Posterior cingulate gyrus (tissue), 11 donors: Measurements from ENCODE around the gene EVA1A.

Source experiments
- DNase-seq, 10 donors: peaks; one replicate each; pipeline versions ENCODE4 v3.0.0 to v3.0.0-alpha.2; 2020 to 2021; ENCODE audit warnings: mixed read lengths in 3 of 10
- intact Hi-C: fragments of 100-400 bp; cut with DNase I; formaldehyde crosslinking; loops from one replicate; pipeline ENCODE4 v1.15.1; 2023

EVA1A gene

GRCh38 chr2:75522543-75523312, 38.0 kb downstream of the EVA1A start:
- DNase-seq = no peak
- intact Hi-C loops = no loop called here

GRCh38 chr2:75521225-75521872, 39.4 kb downstream of the EVA1A start:
- DNase-seq = no peak

GRCh38 chr2:75519843-75520242, 40.9 kb downstream of the EVA1A start:
- intact Hi-C loops = no loop called here
- no peak for DNase-seq

More at GRCh38 chr2:75521225-75521872, 39.4 kb downstream of the EVA1A start:
- intact Hi-C loops = no loop called here

- no peak for DNase-seq
- intact Hi-C loops = no loop called here
Observed at GRCh38 chr2:75518638-75519465, 41.9 kb downstream of the EVA1A start.

- no peak for DNase-seq
- intact Hi-C loops = no loop called here
Observed at GRCh38 chr2:75517547-75518230, 43.0 kb downstream of the EVA1A start.

- DNase-seq = no peak
- intact Hi-C loops = no loop called here
Observed at GRCh38 chr2:75516378-75517360, 44.1 kb downstream of the EVA1A start.

- DNase-seq = no peak
- intact Hi-C loops = no loop called here
Observed at GRCh38 chr2:75515584-75516368, 45.0 kb downstream of the EVA1A start.

GRCh38 chr2:75513616-75514170, 47.0 kb downstream of the EVA1A start:
- intact Hi-C loops = no loop called here
- no peak for DNase-seq

- intact Hi-C loops = no loop called here
- DNase-seq = no peak
Observed at GRCh38 chr2:75512455-75513212, 48.1 kb downstream of the EVA1A start.

GRCh38 chr2:75506101-75506697, 54.5 kb downstream of the EVA1A start:
- no peak for DNase-seq
- intact Hi-C loops = no loop called here

GRCh38 chr2:75505012-75505411, 55.7 kb downstream of the EVA1A start:
- no peak for DNase-seq

GRCh38 chr2:75503048-75503607, 57.6 kb downstream of the EVA1A start:
- no peak for DNase-seq
- intact Hi-C loops = no loop called here

More at GRCh38 chr2:75505012-75505411, 55.7 kb downstream of the EVA1A start:
- intact Hi-C loops = no loop called here

- intact Hi-C loops = no loop called here
- DNase-seq = no peak
Observed at GRCh38 chr2:75500633-75501032, 60.1 kb downstream of the EVA1A start.

- DNase-seq = no peak
- intact Hi-C loops = no loop called here
Observed at GRCh38 chr2:75499534-75499933, 61.2 kb downstream of the EVA1A start.

GRCh38 chr2:75498907-75499306, 61.8 kb downstream of the EVA1A start:
- no peak for DNase-seq
- intact Hi-C loops = no loop called here

- intact Hi-C loops = no loop called here
- no peak for DNase-seq
Observed at GRCh38 chr2:75497256-75497655, 63.5 kb downstream of the EVA1A start.

GRCh38 chr2:75495862-75496261, 64.9 kb downstream of the EVA1A start:
- intact Hi-C loops = no loop called here
- no peak for DNase-seq
